Gastroesophageal sphincter (tissue), 3 donors: Measurements from ENCODE around the gene KDM4C.

Experiments used
- CTCF ChIP-seq, 4 experiments: fragments of 200-600 bp in 2 of 4; fragments of 450-650 bp in 2 of 4; sonication (generic) in 1 of 4; IDR thresholded peaks; one replicate each; pipeline ENCODE4 v1.5.1; 2017 to 2019; ENCODE audit warnings: antibody characterized with exemption in 4 of 4, mild to moderate bottlenecking in 2 of 4, moderate library complexity in 2 of 4
- EP300 ChIP-seq: sonication (generic); formaldehyde crosslinking; IDR thresholded peaks from one replicate; pipeline ENCODE4 v1.6.1; 2017; ENCODE audit warnings: antibody characterized with exemption, mild to moderate bottlenecking
- POLR2A ChIP-seq, 2 donors: fragments of 450-650 bp; IDR thresholded peaks; one replicate each; pipeline ENCODE4 v1.6.1; 2017; ENCODE audit warnings: antibody characterized with exemption in 2 of 2, mild to moderate bottlenecking in 2 of 2, moderate library complexity in 1 of 2

DNA sequence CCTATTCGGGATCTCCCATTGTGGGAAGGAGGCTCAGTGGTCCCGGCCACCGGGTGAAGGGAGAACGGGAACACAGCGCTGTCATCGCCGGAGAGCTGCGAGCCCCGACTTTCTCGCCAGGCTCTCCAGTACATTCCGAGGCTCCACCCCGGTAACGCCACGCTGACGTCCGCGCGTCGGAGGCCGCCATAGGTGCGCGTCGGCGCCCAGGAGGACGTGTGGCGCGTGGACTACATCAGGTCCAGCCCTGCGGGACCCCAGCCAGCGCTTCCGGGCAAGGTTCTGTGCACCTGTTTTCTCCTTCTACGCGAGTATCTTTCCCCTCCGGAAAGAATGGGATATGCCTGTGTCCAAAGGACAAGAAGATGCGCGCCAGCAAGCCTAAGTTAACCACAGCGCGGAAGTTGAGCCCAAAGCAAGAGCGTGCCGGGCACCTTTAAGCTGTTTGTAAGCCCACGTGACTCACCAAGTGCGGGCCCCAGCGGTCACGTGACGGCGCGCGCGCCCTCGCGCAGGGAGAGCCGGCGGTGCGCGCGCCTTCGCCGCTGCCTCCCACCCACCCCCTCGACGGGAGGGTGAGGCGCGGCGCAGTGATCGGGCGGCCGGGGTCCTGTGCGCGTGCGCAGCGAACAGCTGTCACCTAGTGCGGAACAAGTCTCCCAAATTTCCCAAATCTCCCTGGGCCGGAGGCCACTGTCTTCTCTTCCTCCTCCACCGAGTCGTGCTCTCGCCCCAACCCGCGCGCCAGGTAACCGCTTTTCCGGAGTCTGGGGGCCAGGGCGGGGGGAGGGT is at the start of gene KDM4C:
- TF ChIP-seq EP300 (no peak), POLR2A (IDR thresholded peaks at IDR 0.05) (peak; percentile 89 to 94), CTCF (IDR thresholded peaks at IDR 0.05) (peak in 1 of 4 experiments; percentile 9)
